ENCODE results near the gene SLC35B2. TPM values are rescaled to one million over a fixed set of nuclear protein-coding genes. Genes with fewer than 3 reads are reported as not detected.

SLC35B2 gene
- total RNA-seq, 1 experiment from 2014 or later = 28.9 TPM

- no peak for TF ChIP-seq ZBTB21 (CRISPR knock-in tag; IDR thresholded peaks at IDR 0.05; ENCODE audit: borderline replicate concordance)
- TF ChIP-seq TEAD4 (CRISPR knock-in tag; IDR thresholded peaks at IDR 0.05) = no peak
- TF ChIP-seq SMAD3 (CRISPR knock-in tag; IDR thresholded peaks at IDR 0.05; ENCODE audit: borderline replicate concordance) = no peak
- TF ChIP-seq ZSCAN18 (CRISPR knock-in tag; IDR thresholded peaks at IDR 0.05) = no peak
- no peak for TF ChIP-seq E2F1 (CRISPR knock-in tag; IDR thresholded peaks at IDR 0.05)
- no peak for TF ChIP-seq ZNF425 (CRISPR knock-in tag; conservative IDR thresholded peaks at IDR 0.05)
- TF ChIP-seq FOXP1 (CRISPR knock-in tag; IDR thresholded peaks at IDR 0.05; ENCODE audit: borderline replicate concordance) = peak; percentile 54; the same call in 1 of the 2 replicates
- TF ChIP-seq ZMAT4 (CRISPR knock-in tag; IDR thresholded peaks at IDR 0.05) = no peak
- TF ChIP-seq ETV6 (CRISPR knock-in tag; IDR thresholded peaks at IDR 0.05) = peak; percentile 84
- no peak for TF ChIP-seq ZNF512 (CRISPR knock-in tag; IDR thresholded peaks at IDR 0.05; ENCODE audit: borderline replicate concordance)
- TF ChIP-seq SP1 (CRISPR knock-in tag; conservative IDR thresholded peaks at IDR 0.05) = peak; percentile 79
- TF ChIP-seq PRRX2 (CRISPR knock-in tag; IDR thresholded peaks at IDR 0.05) = no peak
- no peak for TF ChIP-seq GRHL2 (CRISPR knock-in tag; IDR thresholded peaks at IDR 0.05; ENCODE audit: insufficient replicate concordance, severe bottlenecking)
- peak; percentile 15; the same call in 1 of the 2 replicates for TF ChIP-seq NFYB (CRISPR knock-in tag; conservative IDR thresholded peaks at IDR 0.05; ENCODE audit: low read depth)
- TF ChIP-seq HMGA2 (CRISPR knock-in tag; IDR thresholded peaks at IDR 0.05) = no peak
- no peak for TF ChIP-seq CBFB (CRISPR knock-in tag; IDR thresholded peaks at IDR 0.05; ENCODE audit: low read depth)
- no peak for TF ChIP-seq NFATC4 (CRISPR knock-in tag; IDR thresholded peaks at IDR 0.05)
- no peak; the same call in 1 of the 2 replicates for TF ChIP-seq MAX (CRISPR knock-in tag; IDR thresholded peaks at IDR 0.05)
- TF ChIP-seq FOXJ3 (CRISPR knock-in tag; IDR thresholded peaks at IDR 0.05; ENCODE audit: borderline replicate concordance) = no peak
- no peak for TF ChIP-seq MXD4 (CRISPR knock-in tag; IDR thresholded peaks at IDR 0.05; ENCODE audit: borderline replicate concordance)
- no peak for TF ChIP-seq RORB (CRISPR knock-in tag; IDR thresholded peaks at IDR 0.05)
- no peak for TF ChIP-seq SMAD4 (CRISPR knock-in tag; IDR thresholded peaks at IDR 0.05)
- peak; percentile 80 for TF ChIP-seq CREM (CRISPR knock-in tag; IDR thresholded peaks at IDR 0.05)
- TF ChIP-seq TEAD1 (CRISPR knock-in tag; IDR thresholded peaks at IDR 0.05) = no peak
- TF ChIP-seq NR3C1 (CRISPR knock-in tag; conservative IDR thresholded peaks at IDR 0.05; ENCODE audit: low read depth) = no peak
- no peak for TF ChIP-seq ATF1 (CRISPR knock-in tag; IDR thresholded peaks at IDR 0.05)
- peak; percentile 36; the same call in 1 of the 2 replicates for TF ChIP-seq HMGXB4 (CRISPR knock-in tag; IDR thresholded peaks at IDR 0.05)
- TF ChIP-seq JUN (CRISPR knock-in tag; IDR thresholded peaks at IDR 0.05) = peak; percentile 44; the same call in 1 of the 2 replicates
- TF ChIP-seq JAZF1 (CRISPR knock-in tag; IDR thresholded peaks at IDR 0.05) = no peak
- 0 out of 2 replicates have a peak, but pooled peaks have one; percentile 28 for TF ChIP-seq ZNF317 (CRISPR knock-in tag; IDR thresholded peaks at IDR 0.05; ENCODE audit: borderline replicate concordance, low read depth)
- TF ChIP-seq EMX1 (CRISPR knock-in tag; IDR thresholded peaks at IDR 0.05) = no peak
Measured at GRCh38 chr6:44223319-44224028, 33.9 kb downstream of the SLC35B2 start, which contains the start of gene SLC29A1 (continued).
